Activated naive CD4-positive, alpha-beta T cell treated with anti-CD3 and anti-CD28 coated beads, Interleukin-2, amount 50 U/mL, for 72 hours (primary cell): ENCODE data around the gene ZNF610. TPM values are rescaled to one million over a fixed set of nuclear protein-coding genes. Genes with fewer than 3 reads are reported as not detected.
"Not testable (repeated sequence)": the region's sequence is repeated elsewhere in the genome, so short reads cannot be mapped to it uniquely, and the experiment has no call there.

Experiments used
- ATAC-seq, 2 donors: fragments of 150-1000 bp; cut with Tn5 transposase; 2 replicates each; pipeline ENCODE4 v1.10.0; 2021; ENCODE audit warnings: mild to moderate bottlenecking in 2 of 2, moderate library complexity in 2 of 2
- DNase-seq, 2 donors: peaks; one replicate each; pipeline ENCODE4 v3.0.0; 2021 to 2022; ENCODE audit warnings: low spot score in 2 of 2
- H3K27ac Mint-ChIP-seq, 2 donors: one replicate each; pipeline ENCODE4 v1.8.0; 2022; ENCODE audit warnings: mild to moderate bottlenecking in 2 of 2, mixed read lengths in 2 of 2
- H3K36me3 Mint-ChIP-seq, 2 donors: one replicate each; pipeline ENCODE4 v1.8.0; 2022; ENCODE audit warnings: mixed read lengths in 2 of 2
- H3K9me3 Mint-ChIP-seq, 2 donors: one replicate each; pipeline ENCODE4 v1.8.0; 2022; ENCODE audit warnings: mixed read lengths in 2 of 2
- total RNA-seq, 2 donors: library from RNA; stranded (reverse); gene quantifications; one replicate each; pipeline ENCODE4 v1.2.3, GENCODE V29; 2022

ZNF610 gene
- total RNA-seq = 1 to 10 TPM in 1 of 2 donors, under 1 TPM in 1; 0.58 to 1.1 TPM

DNA sequence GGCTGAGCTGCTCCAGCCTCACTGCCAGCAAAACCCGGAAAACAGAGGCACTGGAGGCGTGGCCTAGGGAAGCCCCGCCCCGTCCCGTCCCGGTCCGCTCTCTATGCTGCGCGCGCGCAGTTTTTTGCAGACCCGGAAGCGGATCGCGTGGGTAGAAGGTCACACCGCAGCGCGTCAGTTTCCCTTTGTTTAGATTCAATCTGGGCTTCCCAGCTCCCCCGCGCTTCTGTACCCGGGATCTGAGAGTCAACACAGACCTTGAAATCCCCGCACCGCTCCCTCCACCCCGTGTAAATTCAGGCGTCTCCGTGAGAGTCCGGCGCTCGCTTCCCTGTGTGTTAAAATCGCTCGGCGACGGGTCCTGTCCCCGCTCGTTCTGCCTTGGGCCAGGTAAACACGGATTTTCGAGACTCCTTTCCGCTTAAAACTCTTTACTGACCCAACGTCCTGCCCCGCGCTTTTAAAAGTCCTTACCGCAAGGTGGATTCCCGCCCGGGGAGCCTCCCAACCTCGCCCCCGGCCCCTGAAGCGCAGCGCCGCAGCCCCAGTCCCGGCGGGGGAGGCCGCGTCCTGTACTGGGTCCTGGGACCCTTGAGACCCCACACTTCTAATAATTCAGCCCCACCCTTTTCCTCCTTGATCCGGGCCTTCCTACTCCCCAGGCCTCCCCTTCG is at the start of gene ZNF610:
Gene ZNF610, plus strand, starts transcription at position 127 of the 674 bp plus-strand sequence. CDS start 12,930 bp downstream, outside the sequence.
- ATAC-seq = peak; percentile 96 to 97
- peaks cover 32 to 48% of the 10 kb centered on the region in 2 donors for H3K9me3 Mint-ChIP-seq

GRCh38 chr19:52286256-52286655 is 49.8 kb upstream of the ZNF610 start:
- Mint-ChIP-seq H3K36me3 (peaks cover 82 to 93% of the 10 kb centered on the region in 2 donors), H3K9me3 (peaks cover 41 to 44% of the 10 kb centered on the region in 2 donors), H3K27ac (peak overlapping the region in 1 of 2 donors; percentile 5)

More for the DNA sequence above, at the start of gene ZNF610:
- peak; percentile 90 to 95 for DNase-seq
- Mint-ChIP-seq H3K27ac (peak within 1 kb of the TSS; percentile 94 to 95), H3K36me3 (peaks cover 52 to 61% of the 10 kb centered on the region in 2 donors)

GRCh38 chr19:52291781-52292180 is 44.3 kb upstream of the ZNF610 start:
- ATAC-seq = no peak
- H3K36me3 Mint-ChIP-seq = peaks cover 46 to 69% of the 10 kb centered on the region in 2 donors
- peaks cover 25 to 40% of the 10 kb centered on the region in 2 donors for H3K9me3 Mint-ChIP-seq
- no peak overlapping the region for H3K27ac Mint-ChIP-seq
- DNase-seq = no peak

More at GRCh38 chr19:52286256-52286655, 49.8 kb upstream of the ZNF610 start:
- ATAC-seq = no peak
- DNase-seq = no peak

- DNase-seq, ATAC-seq, H3K27ac Mint-ChIP-seq: not testable (repeated sequence)
- peaks cover 23 to 38% of the 10 kb centered on the region in 2 donors for H3K9me3 Mint-ChIP-seq
- H3K36me3 Mint-ChIP-seq = peaks cover 45 to 67% of the 10 kb centered on the region in 2 donors
Observed at GRCh38 chr19:52292946-52293345, 43.1 kb upstream of the ZNF610 start.

DNA sequence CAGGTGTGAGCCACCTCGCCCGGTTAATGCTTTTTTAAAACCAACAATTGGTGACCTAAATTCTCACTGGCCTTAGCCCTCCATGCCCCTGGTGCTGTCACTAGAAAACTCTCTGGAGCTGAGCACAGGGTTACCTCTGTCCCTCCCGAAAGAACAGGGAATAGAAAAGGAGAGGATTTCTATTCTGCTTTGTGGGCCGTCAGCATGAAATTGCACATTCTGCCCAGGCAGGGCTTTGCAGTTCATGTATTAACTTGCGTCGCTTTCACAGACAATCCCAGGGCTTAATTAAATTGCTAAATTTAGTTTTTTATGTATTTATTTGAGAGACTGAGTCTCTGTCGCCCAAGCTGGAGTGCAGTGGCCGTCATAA is 39.7 kb upstream of the ZNF610 start:
- DNase-seq (peak in 1 of 2 donors; percentile 2), ATAC-seq (peak in 1 of 2 donors; percentile 23)
- Mint-ChIP-seq H3K36me3 (peaks cover 54 to 73% of the 10 kb centered on the region in 2 donors), H3K27ac (peak overlapping the region; percentile 29 to 89), H3K9me3 (peaks cover 27 to 34% of the 10 kb centered on the region in 2 donors)

DNA sequence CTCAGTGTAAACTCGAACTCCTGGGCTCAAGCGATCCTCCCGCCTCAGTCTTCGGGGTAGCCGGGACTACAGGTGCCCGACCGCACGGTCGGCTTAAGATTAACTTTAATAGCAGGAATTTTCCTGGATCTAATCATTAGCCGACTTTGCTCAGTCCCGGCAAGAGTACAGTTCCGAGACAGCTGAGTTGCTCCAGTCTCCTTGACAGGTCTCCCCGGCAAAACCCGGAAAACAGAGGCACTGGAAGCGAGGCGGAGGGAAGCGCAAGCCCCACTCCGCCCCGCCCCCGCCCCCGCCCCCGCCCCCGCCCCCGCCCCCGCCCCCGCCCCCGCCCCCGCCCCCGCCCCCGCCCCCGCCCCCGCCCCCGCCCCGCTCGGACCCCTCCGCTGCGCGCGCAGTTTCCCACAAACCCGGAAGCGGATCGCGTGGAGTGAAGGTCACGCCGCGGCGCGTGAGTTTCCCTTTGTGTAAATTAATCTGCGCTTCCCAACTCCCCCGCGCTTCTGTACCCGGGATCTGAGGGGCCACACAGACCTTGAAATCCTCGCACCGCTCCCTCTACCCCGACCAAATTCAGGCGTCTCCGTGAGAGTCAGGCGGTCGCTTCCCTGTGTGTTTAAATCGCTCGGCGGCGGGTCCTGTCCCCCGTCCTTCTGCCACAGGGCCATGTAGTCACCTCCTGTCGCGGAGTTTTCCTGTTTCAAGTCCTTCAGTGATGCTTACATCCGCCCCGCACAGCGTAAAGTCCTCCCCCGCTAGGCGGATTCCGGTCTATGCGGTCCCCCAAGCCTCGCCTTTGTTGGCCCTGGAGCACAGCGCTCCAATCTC is 39.1 kb upstream of the ZNF610 start, which contains the start of gene ZNF480:
Gene ZNF480, plus strand, starts transcription at position 397 of the 828 bp plus-strand sequence. CDS start 3,244 bp downstream, outside the sequence.
- peaks cover 54 to 73% of the 10 kb centered on the region in 2 donors for H3K36me3 Mint-ChIP-seq
- DNase-seq (peak; percentile 67 to 69), ATAC-seq (peak; percentile 88 to 97)
- H3K9me3 Mint-ChIP-seq = peaks cover 31 to 36% of the 10 kb centered on the region in 2 donors
- H3K27ac Mint-ChIP-seq = peak within 1 kb of the TSS; percentile 89 to 98

GRCh38 chr19:52297601-52298364 is 38.3 kb upstream of the ZNF610 start:
- Mint-ChIP-seq H3K36me3 (peaks cover 58 to 74% of the 10 kb centered on the region in 2 donors), H3K9me3 (peaks cover 33 to 36% of the 10 kb centered on the region in 2 donors), H3K27ac (peak overlapping the region; percentile 89 to 98)
- DNase-seq (no peak), ATAC-seq (no peak)

DNA sequence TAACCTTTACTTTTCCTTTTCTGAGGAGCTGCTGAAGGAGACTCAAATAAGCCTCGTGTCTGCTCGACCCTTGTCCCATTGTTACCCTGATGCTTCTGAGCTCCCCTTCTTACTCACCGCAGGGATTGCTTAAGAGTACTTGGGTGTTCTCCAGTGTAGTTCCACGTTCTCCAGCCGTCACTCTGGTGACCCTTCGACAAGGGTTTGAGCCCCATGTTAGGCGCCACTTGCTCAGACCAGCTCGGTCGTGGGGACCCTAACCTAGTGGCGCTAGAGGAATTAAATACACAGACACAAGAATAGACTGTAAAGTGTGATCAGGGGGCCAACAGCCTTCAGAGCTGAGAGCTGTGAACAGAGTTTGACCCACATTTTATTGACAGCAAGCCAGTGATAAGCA is 28.8 kb upstream of the ZNF610 start:
- no peak overlapping the region for H3K27ac Mint-ChIP-seq
- H3K36me3 Mint-ChIP-seq = peaks cover 83 to 91% of the 10 kb centered on the region in 2 donors
- no peak for ATAC-seq
- DNase-seq = peak in 1 of 2 donors; percentile 12
- H3K9me3 Mint-ChIP-seq = peaks cover 31 to 34% of the 10 kb centered on the region in 2 donors

- DNase-seq (no peak), ATAC-seq (no peak)
- peaks cover 75 to 94% of the 10 kb centered on the region in 2 donors for H3K36me3 Mint-ChIP-seq
- H3K27ac Mint-ChIP-seq = no peak overlapping the region
- peaks cover 59 to 65% of the 10 kb centered on the region in 2 donors for H3K9me3 Mint-ChIP-seq
Observed at GRCh38 chr19:52322429-52322828, 13.6 kb upstream of the ZNF610 start.

DNA sequence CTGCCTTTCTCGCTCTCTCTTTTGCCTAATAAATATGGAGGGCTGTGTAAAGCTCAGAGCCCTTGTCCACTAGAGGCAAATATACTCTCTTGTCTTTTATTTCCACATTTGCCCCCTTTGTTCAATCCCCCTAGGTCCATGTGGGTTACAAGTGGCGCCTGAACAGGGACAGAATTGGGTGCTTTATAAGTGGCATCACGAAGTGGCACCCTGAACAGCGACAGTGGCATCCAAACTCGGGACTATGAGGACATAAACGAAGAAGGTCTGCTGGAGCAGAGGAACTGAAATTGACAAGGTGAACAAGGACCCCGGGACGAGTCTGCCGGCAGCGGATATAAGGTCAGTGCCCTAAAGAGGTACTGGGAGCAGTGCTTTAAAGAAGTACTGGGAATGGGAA is 4.3 kb upstream of the ZNF610 start:
- ATAC-seq (no peak), DNase-seq (no peak)
- H3K9me3 Mint-ChIP-seq = peaks cover 26 to 34% of the 10 kb centered on the region in 2 donors
- H3K27ac Mint-ChIP-seq = no peak overlapping the region
- peaks cover 48 to 50% of the 10 kb centered on the region in 2 donors for H3K36me3 Mint-ChIP-seq

DNA sequence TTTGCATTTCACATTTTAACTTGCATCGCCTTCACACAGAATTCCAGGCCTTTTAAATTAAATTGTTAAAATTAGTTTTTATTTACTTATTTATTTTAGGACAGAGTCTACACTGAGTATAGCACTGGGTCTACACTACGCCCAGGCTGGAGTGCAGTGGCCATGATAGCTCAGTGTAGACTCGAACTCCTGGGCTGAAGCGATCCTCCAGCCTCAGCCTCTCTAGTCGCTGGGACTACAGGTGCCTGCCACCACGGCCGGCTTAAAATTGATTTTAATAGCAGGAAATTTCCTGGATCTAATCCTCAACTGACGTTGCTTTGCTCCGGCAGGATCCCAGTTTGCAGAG is 301 bp upstream of the ZNF610 start:
- peaks cover 35 to 48% of the 10 kb centered on the region in 2 donors for H3K9me3 Mint-ChIP-seq
- peaks cover 54 to 67% of the 10 kb centered on the region in 2 donors for H3K36me3 Mint-ChIP-seq
- no peak for DNase-seq
- peak; percentile 41 to 50 for ATAC-seq
- H3K27ac Mint-ChIP-seq = peak overlapping the region; percentile 94 to 95

GRCh38 chr19:52336791-52337381 is 843 bp downstream of the ZNF610 start:
- peaks cover 48 to 57% of the 10 kb centered on the region in 2 donors for H3K36me3 Mint-ChIP-seq
- DNase-seq (no peak), ATAC-seq (no peak)
- H3K9me3 Mint-ChIP-seq = peaks cover 28 to 43% of the 10 kb centered on the region in 2 donors
- H3K27ac Mint-ChIP-seq = peak overlapping the region; percentile 94 to 95

DNA sequence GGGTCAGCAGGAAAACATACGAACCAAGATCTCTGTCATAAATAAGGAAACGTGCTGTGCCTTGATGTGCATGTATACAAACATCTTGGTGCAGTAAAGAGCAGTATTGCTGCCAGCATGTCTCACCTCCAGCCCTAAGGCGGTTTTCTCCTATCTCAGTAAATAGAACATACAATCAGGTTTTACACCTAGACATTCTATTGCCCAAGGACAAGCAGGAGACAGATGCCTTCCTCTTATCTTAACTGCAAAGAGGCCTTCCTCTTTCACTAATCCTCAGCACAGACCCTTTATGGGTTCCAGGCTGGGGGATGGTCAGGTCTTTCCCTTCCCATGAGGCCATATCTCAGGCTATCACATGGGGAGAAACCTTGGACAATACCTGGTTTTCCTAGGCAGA is 3.0 kb downstream of the ZNF610 start:
- H3K27ac Mint-ChIP-seq, ATAC-seq, DNase-seq: not testable (repeated sequence)
- peaks cover 29 to 50% of the 10 kb centered on the region in 2 donors for H3K36me3 Mint-ChIP-seq
- peaks cover 14 to 29% of the 10 kb centered on the region in 2 donors for H3K9me3 Mint-ChIP-seq

DNA sequence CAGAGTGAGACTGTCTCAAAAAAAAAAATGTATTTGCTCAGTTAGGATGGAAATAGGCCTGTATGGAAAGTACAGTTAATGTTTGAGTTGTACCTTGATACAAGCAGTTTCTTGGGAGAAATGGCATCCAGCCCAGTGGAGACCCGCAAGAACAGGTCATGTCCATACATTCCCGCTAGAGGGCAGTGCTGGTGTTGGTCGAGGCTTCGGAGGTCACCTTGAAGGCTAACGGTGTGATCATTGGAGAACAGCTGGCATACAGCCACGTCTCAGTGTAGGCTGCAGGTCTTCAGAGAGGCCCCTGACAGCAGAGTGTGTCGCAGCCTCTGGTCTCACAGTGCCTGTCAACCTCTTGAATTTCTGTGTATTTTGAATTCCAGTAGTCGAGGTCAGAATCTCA is 7.5 kb downstream of the ZNF610 start:
- DNase-seq = peak; percentile 40 to 56
- H3K9me3 Mint-ChIP-seq = peaks cover 8 to 20% of the 10 kb centered on the region in 2 donors
- peaks cover 11 to 42% of the 10 kb centered on the region in 2 donors for H3K36me3 Mint-ChIP-seq
- no peak overlapping the region for H3K27ac Mint-ChIP-seq
- peak; percentile 40 to 75 for ATAC-seq

DNA sequence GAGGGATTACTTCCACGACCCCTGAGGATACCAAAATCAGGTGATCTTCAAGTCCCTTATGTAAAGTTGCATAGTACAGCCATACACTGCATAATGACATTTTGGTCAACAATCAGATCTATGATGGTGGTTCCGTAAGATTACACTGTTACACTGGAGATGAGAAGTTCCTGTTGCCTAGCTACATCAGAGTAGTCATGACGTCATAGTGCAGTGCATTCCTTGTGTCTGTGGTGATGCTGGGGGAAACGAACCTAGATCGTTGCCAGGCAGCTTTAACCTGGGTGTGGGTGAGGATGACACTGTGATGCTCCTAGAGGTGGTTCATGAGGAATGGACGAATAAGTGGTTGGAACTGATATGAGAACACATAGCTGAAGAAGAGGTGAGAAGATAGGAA is 9.1 kb downstream of the ZNF610 start:
- Mint-ChIP-seq H3K36me3 (peaks cover 24 to 49% of the 10 kb centered on the region in 2 donors), H3K27ac (no peak overlapping the region), H3K9me3 (peaks cover 16 to 23% of the 10 kb centered on the region in 2 donors)
- ATAC-seq (no peak), DNase-seq (no peak)

DNA sequence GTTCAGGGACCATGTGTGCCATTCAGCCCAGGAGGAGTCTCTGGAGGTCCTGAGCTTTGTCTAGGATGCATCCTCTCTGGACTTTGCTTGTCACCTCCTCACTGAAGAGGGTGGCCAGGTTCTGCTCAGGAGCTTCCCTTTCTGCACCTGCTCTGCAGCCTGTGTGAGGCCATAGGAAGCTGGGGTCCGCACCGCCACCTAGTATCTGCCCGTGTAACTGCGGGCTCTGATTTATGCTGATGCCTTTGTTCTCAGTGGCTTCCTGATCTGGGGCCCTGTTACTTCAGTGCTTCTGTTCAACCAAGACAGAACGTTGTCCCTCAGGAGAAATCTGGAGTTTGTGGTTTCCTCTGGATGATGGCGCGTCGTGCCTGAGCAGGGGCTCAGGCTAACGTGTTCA is 15.5 kb downstream of the ZNF610 start:
- DNase-seq = no peak
- no peak for ATAC-seq
- peaks cover 33 to 41% of the 10 kb centered on the region in 2 donors for H3K9me3 Mint-ChIP-seq
- peaks cover 58 to 67% of the 10 kb centered on the region in 2 donors for H3K36me3 Mint-ChIP-seq
- H3K27ac Mint-ChIP-seq = no peak overlapping the region
